Activated CD8-positive, alpha-beta memory T cell treated with anti-CD3 and anti-CD28 coated beads, Interleukin-2, amount 50 U/mL, for 24 hours (primary cell): Measurements from ENCODE around the gene KIAA0825.
"Not testable (repeated sequence)": the region's sequence is repeated elsewhere in the genome, so short reads cannot be mapped to it uniquely, and the experiment has no call there.

ENCODE experiments used
- DNase-seq: peaks from one replicate; pipeline ENCODE4 v3.0.0-alpha.2; 2020; ENCODE audit errors: extremely low read depth

The KIAA0825 gene

DNA sequence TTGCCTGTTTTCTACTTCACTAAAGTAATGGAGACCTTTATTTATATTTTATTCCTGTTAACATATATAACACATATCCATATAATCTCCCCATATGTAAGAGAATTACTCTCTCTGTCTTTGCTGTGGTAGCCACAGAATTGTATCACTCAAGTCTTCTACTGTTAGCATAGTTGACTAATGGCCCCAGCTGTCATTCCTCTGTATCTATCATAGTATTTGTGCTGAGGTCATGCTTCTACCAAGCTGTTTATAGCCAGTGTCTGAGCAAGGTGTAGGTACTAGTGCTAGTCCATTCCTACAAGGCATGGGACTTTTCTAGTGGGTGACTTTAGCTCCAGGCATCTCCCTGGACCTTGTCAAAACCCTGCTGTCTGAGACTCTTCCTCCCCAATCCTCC, 244.1 kb downstream of the KIAA0825 start:
- DNase-seq, result no peak

DNA sequence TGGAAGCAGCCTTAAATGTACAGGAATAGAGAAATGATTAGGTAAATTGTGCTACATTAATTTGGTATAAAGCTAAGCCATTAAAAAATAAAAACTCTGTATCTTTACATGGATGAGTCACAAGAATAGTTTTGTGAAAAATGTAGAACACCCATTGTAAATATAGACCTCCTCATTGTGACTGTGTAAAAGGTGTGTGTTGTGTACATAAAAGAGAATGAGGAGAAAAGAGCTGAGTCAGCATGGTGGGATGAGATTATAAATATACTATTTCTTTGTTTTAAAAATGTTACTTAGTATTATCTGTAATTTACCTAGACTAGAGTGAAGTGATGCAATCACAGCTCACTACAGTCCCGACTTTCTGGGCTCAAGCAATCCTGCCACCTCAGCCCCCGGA, 250.5 kb downstream of the KIAA0825 start:
- no peak for DNase-seq

GRCh38 chr5:94366811-94367210, 251.6 kb downstream of the KIAA0825 start:
- DNase-seq, result no peak

- DNase-seq, result no peak
Observed at GRCh38 chr5:94362857-94363256, 255.5 kb downstream of the KIAA0825 start.

- no peak for DNase-seq
Observed at GRCh38 chr5:94361832-94362796, 256.3 kb downstream of the KIAA0825 start.

- DNase-seq, result no peak
Observed at GRCh38 chr5:94361161-94361560, 257.2 kb downstream of the KIAA0825 start.

- no peak for DNase-seq
Observed at GRCh38 chr5:94360382-94361130, 257.8 kb downstream of the KIAA0825 start.

DNA sequence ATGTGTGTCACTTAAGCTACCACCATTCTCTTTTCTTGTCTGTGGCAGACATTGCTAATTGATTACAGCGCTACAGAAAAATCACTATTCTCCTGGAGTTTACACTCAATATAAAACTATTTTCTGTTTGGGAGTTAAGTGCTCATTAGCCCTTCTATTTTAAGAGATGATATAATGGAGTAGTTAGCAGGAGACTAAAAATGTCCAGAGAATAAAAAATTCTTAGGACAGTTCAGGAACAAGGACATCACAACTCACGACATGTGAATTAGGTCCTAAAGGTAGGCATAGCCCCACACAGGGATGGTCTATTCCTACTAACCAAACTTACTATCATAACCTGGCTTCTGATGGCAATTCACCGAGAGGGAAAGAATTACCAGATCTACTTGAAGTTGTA, 258.5 kb downstream of the KIAA0825 start:
- no peak for DNase-seq

DNA sequence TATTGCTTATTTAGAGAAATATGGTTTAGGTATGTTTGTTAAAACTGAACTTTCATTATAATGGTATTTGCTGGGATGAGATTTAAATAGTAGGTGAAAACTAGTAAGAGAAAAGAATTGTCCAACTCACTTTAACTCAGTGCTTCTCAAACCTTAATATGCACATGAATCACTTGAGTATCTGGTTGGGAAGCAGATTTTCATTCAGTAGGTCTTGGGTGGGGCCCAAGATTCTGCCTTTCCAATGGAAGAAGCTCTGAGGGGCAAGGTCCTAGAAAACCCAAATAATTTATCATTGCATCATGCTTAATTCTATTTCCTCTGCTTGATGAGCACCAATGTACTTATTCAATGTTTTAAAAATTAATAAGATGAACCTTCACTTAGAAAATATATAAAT, 262.6 kb downstream of the KIAA0825 start:
- DNase-seq, result no peak

- DNase-seq, result not testable (repeated sequence)
Observed at GRCh38 chr5:94354837-94355485, 263.4 kb downstream of the KIAA0825 start.

- DNase-seq, result no peak
Observed at GRCh38 chr5:94353605-94354004, 264.8 kb downstream of the KIAA0825 start.

- no peak for DNase-seq
Observed at GRCh38 chr5:94347130-94347529, 271.3 kb downstream of the KIAA0825 start.

- DNase-seq, result no peak
Observed at GRCh38 chr5:94345257-94345656, 273.1 kb downstream of the KIAA0825 start.

DNA sequence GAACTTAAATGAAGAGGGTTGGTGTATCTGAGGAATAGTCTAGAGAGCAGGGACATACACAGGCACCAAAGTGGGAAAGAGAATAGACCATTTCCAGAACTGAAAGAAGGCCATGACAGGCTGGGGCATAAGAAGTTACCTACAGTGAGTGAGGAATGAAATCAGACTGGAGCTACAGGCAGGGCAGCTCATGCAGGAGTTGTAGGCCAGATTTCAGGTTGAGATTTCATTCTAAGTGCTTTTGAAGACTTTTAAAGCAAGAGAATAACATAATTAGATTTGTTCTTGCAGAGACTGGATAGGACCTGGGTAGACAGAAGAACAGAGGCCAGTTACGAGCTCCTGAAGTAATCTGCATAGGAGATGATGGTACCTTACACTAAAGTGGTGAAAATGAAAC, 280.8 kb downstream of the KIAA0825 start:
- no peak for DNase-seq

DNA sequence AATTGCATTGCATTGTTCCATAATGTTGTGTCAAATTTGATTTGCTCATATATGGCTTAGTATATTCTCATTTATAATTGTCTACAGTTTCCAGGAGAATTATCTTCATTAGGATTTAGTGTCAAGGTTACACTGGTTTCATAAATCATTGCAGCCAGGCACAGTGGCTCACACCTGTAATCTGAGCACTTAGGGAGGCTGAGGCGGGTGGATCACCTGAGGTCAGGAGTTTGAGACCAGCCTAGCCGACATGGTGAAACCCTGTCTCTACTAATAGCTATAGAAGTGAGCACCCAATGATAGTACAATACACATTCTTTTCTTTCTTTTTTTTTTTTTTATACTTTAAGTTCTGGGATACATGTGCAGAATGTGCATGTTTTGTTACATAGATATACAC, 282.5 kb downstream of the KIAA0825 start:
- no peak for DNase-seq

GRCh38 chr5:94329115-94329514, 289.3 kb downstream of the KIAA0825 start:
- no peak for DNase-seq

DNA sequence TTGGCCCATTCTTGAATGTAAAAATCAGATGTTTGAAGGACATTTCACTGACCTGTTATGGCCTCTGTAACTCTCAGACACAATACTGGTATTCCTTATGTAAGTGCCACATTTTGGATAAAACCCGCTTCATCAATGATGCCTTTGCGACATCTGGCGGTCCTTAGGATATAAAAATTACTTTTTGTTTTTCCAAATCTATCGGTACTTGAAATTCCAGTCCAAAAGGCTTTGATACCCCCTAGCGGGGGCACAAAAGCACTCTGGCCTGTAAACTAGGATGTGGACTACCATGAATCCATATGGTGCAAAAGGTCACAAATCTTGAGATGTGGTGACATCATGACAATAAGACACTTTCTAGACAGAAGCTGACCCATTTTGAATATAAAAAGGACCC, 291.8 kb downstream of the KIAA0825 start:
- DNase-seq, result no peak

GRCh38 chr5:94316916-94317838, 301.2 kb downstream of the KIAA0825 start:
- DNase-seq, result no peak

GRCh38 chr5:94314460-94315131, 303.8 kb downstream of the KIAA0825 start:
- no peak for DNase-seq

GRCh38 chr5:94313696-94314095, 304.7 kb downstream of the KIAA0825 start:
- no peak for DNase-seq

GRCh38 chr5:94313188-94313587, 305.2 kb downstream of the KIAA0825 start:
- DNase-seq, result no peak
